HG03159 (cell line): ENCODE data around the gene MPDZ.

Source experiments
- ATAC-seq: cut with Tn5 transposase; IDR thresholded peaks from one replicate; pipeline ENCODE4 v1.9.1; 2021; ENCODE audit warnings: mild to moderate bottlenecking, moderate library complexity; ENCODE audit not compliant: unreplicated experiment

The MPDZ gene

GRCh38 chr9:13140843-13141592, 138.5 kb downstream of the MPDZ start:
- ATAC-seq: no peak

GRCh38 chr9:13139641-13140171, 139.8 kb downstream of the MPDZ start:
- no peak for ATAC-seq

- ATAC-seq: no peak
These were observed 142.1 kb downstream of the MPDZ start for GRCh38 chr9:13137426-13137825.

- ATAC-seq: no peak
These were observed 147.5 kb downstream of the MPDZ start for GRCh38 chr9:13131991-13132390.

- ATAC-seq: no peak
These were observed 148.1 kb downstream of the MPDZ start for GRCh38 chr9:13131416-13131815.

GRCh38 chr9:13128266-13128860, 151.1 kb downstream of the MPDZ start:
- ATAC-seq: no peak

GRCh38 chr9:13127131-13127530, 152.4 kb downstream of the MPDZ start:
- no peak for ATAC-seq

- no peak for ATAC-seq
These were observed 154.2 kb downstream of the MPDZ start for GRCh38 chr9:13125261-13125660.

- no peak for ATAC-seq
These were observed 156.6 kb downstream of the MPDZ start for GRCh38 chr9:13122756-13123369.

GRCh38 chr9:13118313-13118712, 161.2 kb downstream of the MPDZ start:
- ATAC-seq: no peak

GRCh38 chr9:13116292-13116691, 163.2 kb downstream of the MPDZ start:
- ATAC-seq: no peak

- no peak for ATAC-seq
These were observed 165.7 kb downstream of the MPDZ start for GRCh38 chr9:13113751-13114150.

GRCh38 chr9:13113216-13113615, 166.3 kb downstream of the MPDZ start:
- no peak for ATAC-seq

GRCh38 chr9:13111778-13112177, 167.7 kb downstream of the MPDZ start:
- no peak for ATAC-seq

- no peak for ATAC-seq
These were observed 168.6 kb downstream of the MPDZ start for GRCh38 chr9:13110766-13111417.

GRCh38 chr9:13109781-13110180, 169.7 kb downstream of the MPDZ start:
- ATAC-seq: no peak

GRCh38 chr9:13107008-13107407, 172.5 kb downstream of the MPDZ start:
- ATAC-seq: no peak

GRCh38 chr9:13100914-13101572, 178.4 kb downstream of the MPDZ start:
- ATAC-seq: no peak

GRCh38 chr9:13095056-13095455, 184.4 kb downstream of the MPDZ start:
- ATAC-seq: no peak

GRCh38 chr9:13090628-13091027, 188.9 kb downstream of the MPDZ start:
- no peak for ATAC-seq

- no peak for ATAC-seq
These were observed 189.8 kb downstream of the MPDZ start for GRCh38 chr9:13089666-13090065.
